GM18519 (cell line): ENCODE results near the gene CPLX3.
A peak's percentile ranks its signal among the peaks of the same experiment; 100 is the strongest.

Experiments used
- ATAC-seq: cut with Tn5 transposase; IDR thresholded peaks from one replicate; pipeline ENCODE4 v1.9.1; 2021; ENCODE audit warnings: mild to moderate bottlenecking, moderate library complexity; ENCODE audit not compliant: unreplicated experiment, low FRiP score

Gene CPLX3

GRCh38 chr15:74801311-74801997 is 25.0 kb upstream of the CPLX3 start:
- no peak for ATAC-seq

GRCh38 chr15:74802290-74802689 is 24.1 kb upstream of the CPLX3 start:
- ATAC-seq, result no peak

GRCh38 chr15:74802862-74803447 is 23.5 kb upstream of the CPLX3 start:
- no peak for ATAC-seq

GRCh38 chr15:74804935-74805334 is 21.5 kb upstream of the CPLX3 start:
- no peak for ATAC-seq

DNA sequence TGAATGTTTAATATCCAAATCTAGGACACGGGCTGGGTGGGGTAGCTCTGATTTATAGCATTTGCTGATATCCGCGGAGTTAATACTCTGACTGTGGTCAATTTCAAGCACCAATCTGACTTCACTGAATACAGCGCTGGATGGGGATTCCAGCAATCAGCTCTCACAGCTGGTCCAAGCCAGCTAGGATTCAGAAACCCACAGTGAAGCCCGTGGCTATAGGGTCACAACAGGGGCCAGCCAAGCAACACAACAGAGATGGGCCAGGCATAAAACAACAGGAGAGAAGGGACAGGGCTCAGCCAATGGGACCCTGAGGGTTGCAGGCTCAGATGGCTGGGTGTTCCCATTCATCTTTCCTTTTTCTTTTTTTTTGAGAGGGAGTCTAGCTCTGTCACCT is 19.1 kb upstream of the CPLX3 start:
- ATAC-seq, result no peak

DNA sequence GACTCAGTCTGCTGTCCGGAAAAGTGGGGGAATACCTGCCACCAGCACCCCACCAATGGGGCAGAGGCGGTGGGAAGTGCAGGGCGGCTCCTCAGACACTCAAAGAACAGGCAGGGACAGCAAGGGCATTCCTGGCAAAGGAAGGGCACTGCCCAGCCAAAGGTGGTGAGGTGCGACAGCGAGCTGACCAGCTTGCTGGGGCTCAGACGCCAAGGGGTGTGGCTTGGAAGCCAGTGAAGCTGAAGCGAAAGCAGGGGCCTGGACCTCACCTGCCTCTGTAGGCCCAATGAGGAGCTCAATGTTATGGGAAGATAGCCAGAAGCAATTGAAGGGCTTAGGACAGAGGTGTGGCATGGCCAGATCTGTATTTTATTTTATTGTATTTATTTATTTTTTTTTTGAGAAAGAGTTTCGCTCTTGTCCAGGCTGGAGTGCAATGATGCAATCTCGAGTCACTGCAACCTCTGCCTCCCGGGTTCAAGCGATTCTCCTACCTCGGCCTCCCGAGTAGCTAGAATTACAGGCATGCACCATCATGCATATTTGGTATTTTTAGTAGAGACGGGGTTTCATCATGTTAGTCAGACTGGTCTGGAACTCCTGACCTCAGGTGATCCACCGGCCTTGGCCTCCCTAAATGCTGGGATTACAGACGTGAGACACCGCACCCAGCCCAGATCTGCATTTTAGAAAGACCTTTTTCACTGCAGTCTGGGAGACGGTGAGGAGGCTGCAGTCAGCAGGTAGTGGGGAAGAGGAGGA is 18.2 kb upstream of the CPLX3 start:
- no peak for ATAC-seq

- ATAC-seq, result no peak
These were observed 17.6 kb upstream of the CPLX3 start for GRCh38 chr15:74808840-74809229.

- ATAC-seq, result no peak
These were observed 17.2 kb upstream of the CPLX3 start for GRCh38 chr15:74809242-74809641.

GRCh38 chr15:74809956-74810355 is 16.5 kb upstream of the CPLX3 start:
- no peak for ATAC-seq

GRCh38 chr15:74812533-74812932 is 13.9 kb upstream of the CPLX3 start, which contains the start of gene LMAN1L:
Gene LMAN1L (plus strand): TSS chr15:74812835. CDS start chr15:74812855, 20 bp downstream.
- ATAC-seq, result no peak

DNA sequence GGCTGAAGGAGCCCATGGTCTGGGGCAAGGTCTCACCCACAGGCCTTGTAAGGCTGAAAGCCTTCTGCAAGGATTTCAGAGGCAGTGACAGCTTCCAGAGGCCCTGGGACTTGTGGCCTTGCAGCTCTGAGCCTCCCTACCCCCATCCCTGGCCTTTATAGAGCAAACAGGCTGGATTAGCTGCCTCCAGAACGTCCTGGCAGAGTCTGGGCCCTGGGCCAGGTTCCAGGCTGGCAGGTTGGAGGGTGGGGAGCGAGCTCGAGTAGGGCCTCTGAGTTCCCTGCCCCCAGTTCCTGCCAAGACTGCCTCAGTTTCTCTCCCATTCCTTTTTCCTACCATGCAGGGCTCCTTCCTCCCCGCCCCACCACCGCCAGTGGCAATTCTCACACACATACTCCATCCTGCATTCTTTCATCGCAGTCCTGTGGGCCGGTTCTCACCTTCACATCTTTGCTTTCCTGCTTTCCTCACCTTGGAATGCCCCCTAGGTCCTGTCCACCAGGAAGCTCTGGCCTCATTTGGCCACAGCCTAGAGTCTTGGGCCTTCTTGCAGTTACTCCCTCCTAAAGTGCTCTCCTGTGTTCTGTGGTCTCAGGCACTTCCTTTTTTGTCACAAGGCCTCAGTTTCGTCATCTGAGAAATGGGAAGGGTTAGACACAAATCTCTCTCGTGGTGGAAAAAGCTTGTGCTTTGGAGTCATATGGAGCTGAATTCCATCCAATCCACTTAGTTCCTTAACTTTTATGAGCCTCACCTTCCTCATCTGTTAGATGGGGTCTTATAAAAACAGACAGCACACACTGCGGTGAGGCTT is 11.1 kb upstream of the CPLX3 start:
- no peak for ATAC-seq

DNA sequence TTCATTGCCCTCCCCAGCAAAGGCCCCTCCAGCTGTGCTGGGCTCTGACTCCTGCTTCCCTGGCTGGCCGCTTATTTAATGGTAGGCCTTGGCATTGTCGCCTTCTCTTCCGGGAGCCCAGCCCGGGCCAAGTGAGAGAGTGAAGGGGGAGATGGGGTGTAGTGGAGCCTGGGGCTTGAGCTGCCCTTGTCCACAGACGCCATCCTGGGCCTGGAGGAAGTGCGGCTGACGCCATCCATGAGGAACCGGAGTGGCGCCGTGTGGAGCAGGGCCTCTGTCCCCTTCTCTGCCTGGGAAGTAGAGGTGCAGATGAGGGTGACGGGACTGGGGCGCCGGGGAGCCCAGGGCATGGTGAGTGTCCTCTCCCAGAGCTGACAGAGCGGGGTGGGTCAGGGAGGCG is 10.5 kb upstream of the CPLX3 start:
- ATAC-seq, result no peak

DNA sequence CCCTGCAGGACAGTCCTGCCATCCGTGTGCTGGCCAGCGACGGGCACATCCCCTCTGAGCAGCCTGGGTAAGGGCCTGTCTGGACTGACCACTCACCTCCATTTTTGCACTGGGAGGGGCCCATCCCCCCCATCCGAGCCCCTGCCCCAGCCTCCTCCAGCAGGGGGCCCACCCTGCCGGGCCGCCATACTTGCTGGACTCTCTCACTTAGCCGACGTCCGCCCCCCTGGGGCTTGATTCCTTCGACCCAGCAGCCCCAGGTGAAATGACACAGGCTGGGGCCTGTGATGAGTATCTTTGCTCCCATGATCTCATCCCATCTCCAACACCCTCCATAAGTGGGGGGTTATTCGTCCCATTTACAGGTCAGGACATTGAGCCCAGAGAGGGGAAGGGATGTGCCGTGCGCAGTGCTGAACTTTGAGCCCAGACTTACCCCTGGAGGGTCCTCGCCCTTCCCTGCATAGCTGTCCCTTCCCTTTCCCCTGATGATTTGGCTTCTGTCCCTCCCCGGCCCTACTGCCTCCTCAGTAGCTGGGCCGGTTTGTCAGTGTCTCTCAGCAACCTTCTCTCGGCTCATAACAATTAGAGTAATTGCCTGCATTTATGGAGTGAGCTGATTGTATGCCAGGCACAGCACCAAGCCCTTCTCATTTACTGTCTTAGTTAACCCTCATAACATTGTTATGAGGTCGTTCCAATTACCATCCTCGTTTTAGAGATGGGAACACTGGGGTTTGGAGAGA is 9.6 kb upstream of the CPLX3 start:
- ATAC-seq, result no peak

GRCh38 chr15:74817370-74817737 is 9.1 kb upstream of the CPLX3 start:
- no peak for ATAC-seq

DNA sequence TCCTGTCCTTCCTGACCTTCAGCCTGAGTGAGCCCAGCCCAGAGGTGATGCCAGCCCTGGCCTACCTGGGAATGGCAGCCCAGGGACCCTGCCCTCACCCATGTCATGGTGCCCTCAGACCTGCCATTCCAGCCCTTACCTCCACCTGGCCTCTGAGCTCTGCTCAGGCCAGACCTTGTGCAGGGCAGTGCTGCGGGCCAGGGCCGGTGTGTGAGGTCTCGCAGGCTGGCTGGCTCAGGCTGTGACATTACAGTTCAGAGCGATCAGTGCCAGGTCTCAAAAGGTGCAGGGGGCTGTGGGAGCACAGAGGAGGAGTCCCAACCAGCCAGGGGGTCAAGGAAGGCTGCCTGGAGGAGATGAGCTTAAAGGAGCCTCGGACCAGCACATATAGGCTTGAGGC is 6.4 kb upstream of the CPLX3 start:
- no peak for ATAC-seq

GRCh38 chr15:74821091-74821789 is 5.2 kb upstream of the CPLX3 start:
- ATAC-seq, result peak; percentile 50

DNA sequence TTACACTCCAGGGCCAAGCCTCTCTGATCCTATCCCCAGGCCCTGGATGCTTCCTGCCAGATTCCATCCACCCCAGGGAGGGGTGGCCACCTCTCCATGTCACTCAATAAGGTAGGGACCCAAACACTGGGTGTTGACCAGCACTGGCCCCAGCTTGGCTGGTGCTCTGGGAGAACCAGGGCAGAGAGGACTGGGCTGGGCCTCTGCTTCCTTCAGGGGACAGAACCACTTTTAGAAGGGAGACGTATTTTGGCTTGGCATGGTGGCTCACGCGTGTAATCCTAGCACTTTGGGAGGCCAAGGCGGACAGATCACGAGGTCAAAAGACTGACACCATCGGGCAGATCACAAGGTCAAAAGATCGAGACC is 4.7 kb upstream of the CPLX3 start:
- ATAC-seq, result no peak

- no peak for ATAC-seq
These were observed 4.2 kb upstream of the CPLX3 start for GRCh38 chr15:74822233-74822632.

GRCh38 chr15:74823324-74823723 is 3.1 kb upstream of the CPLX3 start:
- ATAC-seq, result no peak

- ATAC-seq, result no peak
These were observed 1.5 kb upstream of the CPLX3 start for GRCh38 chr15:74824976-74825375.
